GM12875 (cell line): Measurements from ENCODE around the gene RTP2.
A peak's percentile ranks its signal among the peaks of the same experiment; 100 is the strongest.

Experiments
- H3K4me3 ChIP-seq: one replicate; pipeline ENCODE4 v1.5.1; 2011; ENCODE audit warnings: low read depth, low read length, control low read depth
- TF ChIP-seq, protein P1 (sequence below): IDR thresholded peaks from 2 replicates; pipeline ENCODE4 v1.5.1; 2011; ENCODE audit warnings: low read depth, mild to moderate bottlenecking, control low read depth, inconsistent platforms, low read length, moderate library complexity, borderline replicate concordance; ENCODE audit not compliant: insufficient read depth

The RTP2 gene

DNA sequence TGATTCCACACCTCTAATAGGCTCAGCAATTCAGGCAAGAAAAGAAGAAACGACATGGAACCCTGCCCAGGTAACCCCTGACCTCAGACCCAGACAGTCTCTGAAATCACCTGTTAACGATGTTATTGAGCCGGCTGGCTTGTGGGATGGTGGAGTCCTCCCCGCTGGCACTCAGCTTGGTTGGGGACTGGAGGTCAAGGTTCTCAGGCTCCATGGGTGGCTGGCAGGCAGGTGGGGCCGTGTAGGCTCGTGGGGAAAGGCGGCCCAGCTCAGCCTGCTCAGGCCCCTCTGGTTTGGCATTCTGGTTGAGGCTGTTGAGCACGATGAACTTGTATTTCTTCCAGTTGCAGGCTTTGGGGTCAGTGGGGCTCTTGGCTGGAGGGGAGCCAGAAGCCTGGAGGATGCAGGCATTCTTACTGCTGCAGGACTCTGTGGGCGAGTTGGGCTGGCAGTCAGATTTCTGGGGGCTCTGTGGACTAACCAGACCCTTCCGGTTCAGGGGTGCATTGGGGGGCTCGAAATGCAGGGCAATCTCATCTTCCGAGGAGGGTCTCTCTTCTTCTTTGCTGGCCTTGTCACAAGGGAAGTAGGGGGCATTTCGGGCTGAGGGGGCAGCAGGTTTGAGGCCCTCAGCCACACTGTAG is 26.7 kb upstream of the RTP2 start:
- no peak overlapping the region for H3K4me3 ChIP-seq
- TF ChIP-seq, protein P1, sequence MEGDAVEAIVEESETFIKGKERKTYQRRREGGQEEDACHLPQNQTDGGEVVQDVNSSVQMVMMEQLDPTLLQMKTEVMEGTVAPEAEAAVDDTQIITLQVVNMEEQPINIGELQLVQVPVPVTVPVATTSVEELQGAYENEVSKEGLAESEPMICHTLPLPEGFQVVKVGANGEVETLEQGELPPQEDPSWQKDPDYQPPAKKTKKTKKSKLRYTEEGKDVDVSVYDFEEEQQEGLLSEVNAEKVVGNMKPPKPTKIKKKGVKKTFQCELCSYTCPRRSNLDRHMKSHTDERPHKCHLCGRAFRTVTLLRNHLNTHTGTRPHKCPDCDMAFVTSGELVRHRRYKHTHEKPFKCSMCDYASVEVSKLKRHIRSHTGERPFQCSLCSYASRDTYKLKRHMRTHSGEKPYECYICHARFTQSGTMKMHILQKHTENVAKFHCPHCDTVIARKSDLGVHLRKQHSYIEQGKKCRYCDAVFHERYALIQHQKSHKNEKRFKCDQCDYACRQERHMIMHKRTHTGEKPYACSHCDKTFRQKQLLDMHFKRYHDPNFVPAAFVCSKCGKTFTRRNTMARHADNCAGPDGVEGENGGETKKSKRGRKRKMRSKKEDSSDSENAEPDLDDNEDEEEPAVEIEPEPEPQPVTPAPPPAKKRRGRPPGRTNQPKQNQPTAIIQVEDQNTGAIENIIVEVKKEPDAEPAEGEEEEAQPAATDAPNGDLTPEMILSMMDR = no peak

DNA sequence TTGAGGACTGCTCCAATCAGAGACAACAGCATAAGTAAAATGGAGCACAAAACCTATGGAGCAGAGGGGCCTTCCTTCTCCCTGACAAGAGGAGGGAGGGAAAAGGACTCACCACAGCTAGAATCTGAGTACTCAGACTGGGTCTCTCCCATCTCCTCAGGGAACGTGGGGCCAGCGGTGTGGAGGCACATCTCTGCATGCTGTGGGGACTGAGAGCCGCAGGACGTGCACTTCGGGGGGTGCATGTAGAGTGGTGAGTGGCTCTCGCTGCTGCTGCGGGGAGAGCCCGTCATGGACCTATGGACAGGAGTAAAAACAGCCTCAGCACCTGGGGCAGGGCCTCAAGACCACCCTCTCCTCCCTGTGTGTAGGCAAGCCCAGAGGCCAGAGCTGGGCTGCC is 25.9 kb upstream of the RTP2 start:
- H3K4me3 ChIP-seq = no peak overlapping the region
- TF ChIP-seq, protein P1 = no peak

DNA sequence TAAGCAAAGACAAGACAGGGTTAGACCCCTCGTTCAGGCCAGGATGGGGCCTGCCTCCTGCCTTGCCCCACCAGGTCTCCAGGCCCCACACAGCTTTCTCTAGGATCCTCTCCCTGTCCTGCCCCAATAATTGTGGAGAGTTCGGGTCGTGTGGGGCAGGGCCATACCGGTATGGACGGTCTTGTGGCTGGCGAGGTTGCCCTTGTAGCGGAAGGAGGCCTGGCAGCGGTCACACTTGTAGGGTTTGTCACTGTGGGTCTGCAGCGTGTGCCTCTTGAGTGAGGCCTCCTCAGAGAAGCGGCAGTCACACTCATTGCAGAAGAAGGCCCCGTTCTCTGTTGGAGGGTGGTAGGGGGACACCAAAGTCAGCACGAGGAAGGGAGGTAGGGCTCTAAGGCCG is 24.2 kb upstream of the RTP2 start:
- H3K4me3 ChIP-seq = no peak overlapping the region
- TF ChIP-seq, protein P1 = no peak

DNA sequence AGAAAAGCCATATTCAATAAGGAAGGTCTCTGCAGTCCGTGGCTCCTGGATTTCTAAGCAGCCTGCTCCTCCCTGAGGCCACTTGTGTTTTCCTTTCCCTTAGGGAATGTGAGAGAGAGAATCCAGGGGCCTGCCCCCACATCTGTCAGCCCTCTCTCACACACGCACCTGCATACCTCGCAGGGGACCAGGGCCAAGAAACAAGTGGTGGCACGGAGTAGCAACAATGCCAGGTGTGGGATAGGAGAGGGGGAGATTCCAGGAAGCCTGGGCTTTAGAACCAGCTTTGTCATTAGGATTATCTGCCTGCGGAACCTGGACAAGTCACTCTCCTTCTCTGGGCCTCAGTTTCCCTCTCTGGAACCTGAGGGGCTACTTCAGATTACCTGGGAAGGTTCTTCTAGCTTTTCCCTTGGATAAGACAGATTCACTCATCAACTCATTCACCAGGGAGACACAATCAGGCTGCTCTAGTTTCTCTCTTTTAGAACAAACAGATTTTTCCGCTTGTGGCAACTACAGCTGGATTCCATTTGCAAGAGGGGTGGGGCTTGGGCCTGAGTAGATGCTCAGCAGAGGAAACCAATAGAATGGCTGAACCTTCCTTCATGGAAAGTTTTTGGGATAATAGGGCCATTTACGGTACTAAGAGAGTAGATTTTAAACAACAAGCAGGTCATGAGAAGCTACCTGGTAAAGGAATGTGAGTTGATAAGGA is 23.5 kb upstream of the RTP2 start:
- H3K4me3 ChIP-seq = no peak overlapping the region
- TF ChIP-seq, protein P1 = no peak

DNA sequence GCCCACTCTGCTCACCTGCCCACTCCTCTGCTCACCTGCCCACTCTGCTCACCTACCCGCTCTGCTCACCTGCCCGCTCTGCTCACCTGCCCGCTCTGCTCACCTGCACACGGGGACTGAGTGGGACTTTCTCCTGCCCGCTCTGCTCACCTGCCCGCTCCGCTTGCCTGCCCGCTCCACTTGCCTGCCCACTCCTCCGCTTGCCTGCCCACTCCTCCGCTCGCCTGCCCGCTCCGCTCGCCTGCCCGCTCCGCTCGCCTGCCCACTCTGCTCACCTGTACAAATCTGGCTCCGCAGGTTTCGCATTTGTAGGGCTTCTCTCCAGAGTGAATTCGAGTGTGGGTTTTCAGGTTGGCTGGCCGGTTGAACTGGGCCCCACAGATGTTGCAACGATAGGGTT is 22.9 kb upstream of the RTP2 start:
- TF ChIP-seq, protein P1 = no peak
- H3K4me3 ChIP-seq = no peak overlapping the region

DNA sequence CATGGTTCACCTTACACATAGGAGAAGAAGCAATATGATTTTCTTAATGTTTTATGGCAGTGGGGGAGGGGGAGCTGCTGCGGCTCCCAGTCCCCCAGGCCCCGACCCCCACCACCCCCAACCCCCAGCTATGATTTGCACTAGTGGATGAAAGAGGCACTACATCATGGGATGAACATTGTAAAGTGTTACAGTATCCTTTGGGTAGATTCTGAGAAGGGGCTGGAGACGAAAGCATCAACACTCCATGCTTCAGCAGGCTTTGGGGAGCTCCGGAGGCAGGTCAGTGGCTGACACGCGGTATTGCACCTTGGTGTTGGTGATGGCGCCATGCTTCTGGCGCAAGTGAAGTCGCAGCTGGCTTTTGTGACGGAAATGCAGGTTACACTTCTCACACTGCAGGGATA is 19.9 kb upstream of the RTP2 start:
- TF ChIP-seq, protein P1 = 0 out of 2 replicates have a peak, but pooled peaks have one; percentile 6
- H3K4me3 ChIP-seq = no peak overlapping the region

DNA sequence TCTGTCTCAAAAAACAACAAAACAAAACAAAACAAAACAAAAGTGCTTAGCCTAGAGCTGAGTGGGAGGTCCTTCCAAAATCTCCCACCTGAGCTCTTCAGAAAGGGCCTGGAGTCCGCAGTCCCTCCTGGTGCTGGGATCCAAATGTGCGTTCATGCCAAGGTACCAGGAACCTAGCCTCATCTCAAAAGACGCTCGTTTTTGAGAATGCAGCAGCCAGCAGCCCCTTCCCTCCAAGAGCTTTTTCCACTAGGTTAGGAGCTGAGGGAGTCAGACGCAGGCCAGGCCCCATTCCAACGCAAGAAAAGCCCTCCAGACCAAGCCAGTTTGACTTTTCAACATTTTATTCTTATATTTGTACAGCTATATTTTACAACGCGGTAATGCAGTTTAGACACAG is 18.7 kb upstream of the RTP2 start:
- TF ChIP-seq, protein P1 = no peak

More for the DNA sequence above, 18.7 kb upstream of the RTP2 start:
- H3K4me3 ChIP-seq = no peak overlapping the region
